Forelimb muscle (tissue), 1 donor: ENCODE results near the gene CFAP299. TPM values are rescaled to one million over a fixed set of nuclear protein-coding genes. Genes with fewer than 3 reads are reported as not detected.

ENCODE experiments used
- DNase-seq: peaks from one replicate; pipeline ENCODE4 v3.0.0-alpha.2; 2013; ENCODE audit warnings: low read depth
- polyA plus RNA-seq: library from polyadenylated mRNA; unstranded; fragments of 120-200 nt; gene quantifications from one replicate; pipeline ENCODE4 v1.2.1, GENCODE V29; 2013; ENCODE audit not compliant: insufficient read length

The CFAP299 gene
- polyA plus RNA-seq, 1 donor, result 0.23 TPM

GRCh38 chr4:80515496-80515895 lies 180.0 kb downstream of the CFAP299 start:
- no peak for DNase-seq

- no peak for DNase-seq
These were observed 185.9 kb downstream of the CFAP299 start for GRCh38 chr4:80521438-80521837.

GRCh38 chr4:80526697-80527096 lies 191.2 kb downstream of the CFAP299 start:
- DNase-seq, result no peak

GRCh38 chr4:80529026-80529425 lies 193.5 kb downstream of the CFAP299 start:
- DNase-seq, result no peak

- DNase-seq, result no peak
These were observed 197.3 kb downstream of the CFAP299 start for GRCh38 chr4:80532674-80533333.

GRCh38 chr4:80535551-80535950 lies 200.0 kb downstream of the CFAP299 start:
- no peak for DNase-seq

GRCh38 chr4:80538276-80538926 lies 202.9 kb downstream of the CFAP299 start:
- no peak for DNase-seq

GRCh38 chr4:80539190-80539589 lies 203.7 kb downstream of the CFAP299 start:
- no peak for DNase-seq

- DNase-seq, result no peak
These were observed 204.8 kb downstream of the CFAP299 start for GRCh38 chr4:80540349-80540748.

GRCh38 chr4:80540785-80541469 lies 205.4 kb downstream of the CFAP299 start:
- no peak for DNase-seq

- no peak for DNase-seq
These were observed 207.2 kb downstream of the CFAP299 start for GRCh38 chr4:80542747-80543146.

- DNase-seq, result no peak
These were observed 224.8 kb downstream of the CFAP299 start for GRCh38 chr4:80560337-80560736.

GRCh38 chr4:80566203-80566872 lies 230.8 kb downstream of the CFAP299 start:
- no peak for DNase-seq

- no peak for DNase-seq
These were observed 233.4 kb downstream of the CFAP299 start for GRCh38 chr4:80568891-80569290.

- no peak for DNase-seq
These were observed 241.3 kb downstream of the CFAP299 start for GRCh38 chr4:80576796-80577195.

- DNase-seq, result no peak
These were observed 242.5 kb downstream of the CFAP299 start for GRCh38 chr4:80578001-80578400.

- DNase-seq, result no peak
These were observed 250.0 kb downstream of the CFAP299 start for GRCh38 chr4:80585542-80585941.

- DNase-seq, result no peak
These were observed 251.2 kb downstream of the CFAP299 start for GRCh38 chr4:80586716-80587115.

- no peak for DNase-seq
These were observed 252.4 kb downstream of the CFAP299 start for GRCh38 chr4:80587871-80588385.

- DNase-seq, result no peak
These were observed 257.4 kb downstream of the CFAP299 start for GRCh38 chr4:80592950-80593349.

- DNase-seq, result no peak
These were observed 259.2 kb downstream of the CFAP299 start for GRCh38 chr4:80594701-80595100.

- no peak for DNase-seq
These were observed 272.9 kb downstream of the CFAP299 start for GRCh38 chr4:80608281-80608980.
